Stimulated activated CD8-positive, alpha-beta memory T cell treated with anti-CD3 and anti-CD28 coated beads, Interleukin-7, amount 100 ng/mL, for 48 hours (primary cell): Measurements from ENCODE around the gene CYP11A1.
A peak's percentile ranks its signal among the peaks of the same experiment; 100 is the strongest.

ENCODE experiments used
- DNase-seq, 2 donors: peaks; one replicate each; pipeline ENCODE4 v3.0.0-alpha.2; 2020; ENCODE audit warnings: low read depth in 1 of 2; ENCODE audit errors: extremely low read depth in 1 of 2

CYP11A1 gene

GRCh38 chr15:74328331-74329056 lies 39.0 kb downstream of the CYP11A1 start:
- no peak for DNase-seq

- DNase-seq: no peak
These were observed 39.7 kb downstream of the CYP11A1 start for GRCh38 chr15:74327756-74328155.

GRCh38 chr15:74326746-74327145 lies 40.7 kb downstream of the CYP11A1 start:
- DNase-seq: no peak

- no peak for DNase-seq
These were observed 42.7 kb downstream of the CYP11A1 start for GRCh38 chr15:74324714-74325113.

GRCh38 chr15:74322558-74323180 lies 44.8 kb downstream of the CYP11A1 start:
- DNase-seq: peak; percentile 35 to 39

DNA sequence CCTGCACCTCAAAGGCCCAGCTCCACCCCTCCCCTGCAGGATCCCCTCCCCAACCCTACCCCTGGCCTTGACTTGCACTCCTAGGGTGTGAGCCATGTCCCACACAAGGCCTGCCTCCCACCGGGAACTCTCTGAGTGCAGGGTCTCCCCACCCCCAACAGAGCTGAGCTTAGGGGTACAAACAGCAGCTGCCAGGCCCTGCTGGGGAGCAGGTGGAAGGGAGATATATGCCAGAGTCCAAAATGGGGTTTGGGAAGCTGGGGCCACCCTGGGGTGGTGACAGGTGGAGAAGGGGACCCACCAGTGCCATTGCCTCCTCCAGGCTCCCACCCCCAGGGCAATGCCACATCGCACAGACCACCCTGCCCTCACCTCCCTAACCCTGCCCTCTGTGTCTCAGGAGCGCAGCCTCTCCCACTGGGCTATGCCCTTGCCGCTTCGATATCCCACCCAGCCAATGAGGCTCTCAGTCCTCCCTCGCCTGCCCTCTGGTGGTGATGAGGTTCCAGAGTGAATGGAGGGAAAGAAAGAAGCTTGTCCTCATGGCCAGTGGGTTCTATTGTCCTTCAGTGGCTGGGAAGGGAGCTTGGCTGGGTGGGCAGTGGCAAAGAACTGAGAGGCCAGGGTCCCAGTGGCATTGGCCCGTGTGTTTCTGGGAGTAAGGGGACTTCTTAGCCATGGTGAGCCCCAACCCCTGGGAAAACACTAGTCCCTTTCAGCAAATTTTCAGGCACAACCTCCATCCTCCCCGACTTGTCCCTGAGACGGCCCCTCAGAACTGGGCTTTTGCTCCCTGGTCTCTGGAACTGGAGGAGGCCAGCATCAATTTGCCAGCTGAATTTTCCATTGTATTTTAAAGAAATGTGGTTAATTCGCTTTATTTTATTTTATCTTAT lies 46.8 kb downstream of the CYP11A1 start:
- DNase-seq: no peak

- DNase-seq: no peak
These were observed 47.7 kb downstream of the CYP11A1 start for GRCh38 chr15:74319596-74320351.

DNA sequence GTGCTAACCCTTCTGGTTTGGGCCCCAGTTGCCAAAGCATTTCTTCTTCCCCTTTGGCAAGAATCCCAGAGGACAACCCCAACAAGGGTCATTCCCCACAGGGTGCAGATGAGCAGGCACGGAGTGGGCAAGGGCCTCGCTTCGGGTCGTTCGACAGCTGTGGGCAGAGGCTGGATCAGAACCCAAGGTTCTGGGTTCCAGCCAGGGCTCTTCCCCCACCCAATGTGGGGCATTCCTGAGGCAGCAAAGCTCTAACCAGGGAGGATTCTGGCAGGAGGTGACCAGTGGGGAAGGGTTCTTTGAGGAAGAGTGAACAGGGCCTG lies 48.3 kb downstream of the CYP11A1 start:
- no peak for DNase-seq

DNA sequence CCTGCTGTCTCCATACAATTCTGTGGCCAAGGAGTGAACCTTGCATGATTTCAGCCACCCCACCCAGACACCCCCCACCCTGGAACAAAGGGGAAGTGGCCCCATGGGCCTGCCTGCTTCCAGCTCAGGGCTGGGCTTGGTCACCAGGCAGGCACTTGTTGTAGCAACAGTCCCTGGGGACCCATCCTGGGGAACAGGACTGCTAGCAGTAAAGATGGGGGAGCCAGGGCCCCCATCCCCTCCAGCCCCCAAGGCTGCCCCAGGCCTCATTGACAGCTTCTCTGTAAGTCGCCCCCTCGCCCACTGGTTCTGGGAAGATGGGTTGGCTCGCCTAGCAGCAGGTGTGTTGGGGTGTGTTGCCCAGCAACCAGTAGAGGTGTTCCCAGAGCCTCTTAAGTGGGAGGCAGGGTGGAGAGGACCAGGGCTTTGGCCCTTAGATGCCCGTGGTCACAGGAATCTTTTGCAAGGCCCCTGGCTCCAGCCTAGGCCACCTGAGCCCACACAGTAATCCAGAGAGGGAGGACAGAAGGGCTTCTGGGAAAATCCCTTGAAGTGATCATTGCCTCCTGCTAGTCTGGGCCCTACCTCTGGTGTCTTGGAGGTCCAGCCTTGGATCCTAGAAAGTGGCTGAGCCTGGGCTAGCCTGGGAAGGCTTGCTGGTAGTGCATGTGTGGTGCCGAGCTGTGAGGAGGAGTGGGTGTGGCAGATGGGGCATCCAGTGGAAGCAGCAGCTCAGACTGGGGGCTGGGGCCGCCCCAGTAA lies 48.9 kb downstream of the CYP11A1 start:
- peak in 1 of 2 donors; percentile 6 for DNase-seq

DNA sequence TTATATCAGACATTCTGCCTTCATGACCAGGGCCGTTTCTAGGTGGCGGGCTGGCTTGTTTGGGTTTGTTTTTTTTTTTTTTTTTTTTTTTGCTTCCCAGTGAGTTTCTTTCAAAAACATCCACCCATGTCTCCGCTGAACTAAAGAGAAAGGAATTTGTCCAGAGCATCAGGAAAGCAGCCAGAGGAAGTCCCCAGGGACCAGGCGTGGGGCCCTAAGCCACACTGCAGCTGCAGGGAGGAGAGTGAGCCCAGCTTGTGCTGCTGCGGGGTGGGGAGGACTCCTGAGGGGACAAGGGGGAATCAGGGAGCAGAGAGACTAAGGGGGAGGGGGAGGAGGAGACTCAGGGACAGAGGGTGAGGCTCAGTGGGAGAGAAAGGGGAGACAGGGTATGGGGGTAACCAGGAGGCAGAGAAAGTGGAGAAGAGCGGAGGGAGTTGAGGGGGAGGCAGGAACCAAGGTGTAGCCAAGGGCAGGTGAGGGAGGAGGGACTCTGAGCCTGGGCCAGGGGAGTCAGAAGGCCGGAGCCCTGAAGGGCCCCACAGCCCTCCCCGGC lies 49.5 kb downstream of the CYP11A1 start:
- no peak for DNase-seq

DNA sequence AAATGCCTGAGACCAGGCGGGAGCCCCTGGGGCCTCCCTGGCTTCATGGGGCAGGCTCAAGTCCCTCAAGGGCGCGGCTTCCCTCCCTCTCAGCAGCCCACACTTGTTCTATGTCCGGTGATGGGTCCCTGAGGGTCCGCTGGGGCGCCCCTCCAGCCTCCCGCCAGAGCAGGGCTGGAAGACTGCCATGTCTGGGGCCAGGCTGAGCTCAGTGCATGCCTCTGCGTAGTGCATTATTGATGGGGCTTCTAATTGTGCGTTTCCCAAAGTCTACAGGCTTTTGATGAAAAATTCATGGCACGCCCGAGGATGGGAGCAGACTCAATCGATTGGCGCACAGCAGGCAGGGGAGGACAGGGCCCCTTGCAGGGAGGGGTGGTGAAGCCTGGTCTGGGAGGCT lies 51.3 kb downstream of the CYP11A1 start:
- no peak for DNase-seq

DNA sequence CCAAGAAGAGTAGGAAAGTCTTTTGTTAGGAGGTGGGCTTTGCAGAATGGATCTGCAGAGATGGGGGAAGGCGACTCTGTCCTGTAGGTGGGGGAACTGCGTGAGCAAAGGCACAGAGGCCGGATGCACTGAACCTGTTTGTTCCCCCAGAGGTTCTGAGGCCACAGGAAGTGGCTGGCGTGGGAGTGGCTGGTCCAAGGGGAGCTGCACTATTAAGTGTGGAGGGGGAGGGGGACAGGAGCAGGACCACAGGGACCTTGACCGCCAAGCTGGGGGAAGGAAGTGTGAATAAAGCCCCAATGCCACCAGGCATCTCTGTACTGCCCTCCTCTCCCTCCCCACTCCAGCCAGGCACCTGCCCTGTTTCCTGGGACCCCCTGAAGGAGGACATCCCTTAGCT lies 51.8 kb downstream of the CYP11A1 start:
- peak in 1 of 2 donors; percentile 23 for DNase-seq

DNA sequence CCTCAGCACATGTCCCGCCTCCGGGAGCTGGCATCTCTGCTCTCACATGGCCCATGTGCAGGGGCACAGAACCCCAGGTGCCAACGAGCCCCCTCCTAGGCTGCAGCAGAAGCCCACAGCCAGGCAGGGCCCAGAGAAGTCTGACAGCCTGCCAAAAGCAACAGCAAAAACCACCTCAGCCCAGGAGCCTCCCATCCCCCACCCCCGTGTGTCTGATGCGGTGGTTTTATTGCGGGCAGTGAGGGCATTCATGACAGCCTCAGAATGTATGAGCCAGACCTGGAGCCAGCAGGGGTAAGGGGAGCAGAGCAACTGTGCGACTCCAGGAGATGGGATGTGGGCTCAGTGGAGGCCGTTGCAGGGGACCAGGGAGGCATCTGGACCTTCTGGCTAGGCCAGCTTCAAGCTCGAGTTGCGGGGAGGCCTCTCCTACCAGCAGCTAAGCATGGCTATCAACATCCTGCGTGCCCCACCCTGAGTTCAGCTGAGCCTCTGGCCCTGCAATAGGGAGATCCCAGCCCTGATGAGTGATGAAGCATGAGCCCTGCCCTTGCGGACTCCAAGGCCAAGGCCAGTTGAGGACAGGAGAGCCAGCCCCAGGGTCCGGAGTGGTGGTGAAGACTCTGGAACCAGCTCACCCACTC lies 52.5 kb downstream of the CYP11A1 start:
- DNase-seq: peak in 1 of 2 donors; percentile 29

- no peak for DNase-seq
These were observed 53.6 kb downstream of the CYP11A1 start for GRCh38 chr15:74313889-74314288.

DNA sequence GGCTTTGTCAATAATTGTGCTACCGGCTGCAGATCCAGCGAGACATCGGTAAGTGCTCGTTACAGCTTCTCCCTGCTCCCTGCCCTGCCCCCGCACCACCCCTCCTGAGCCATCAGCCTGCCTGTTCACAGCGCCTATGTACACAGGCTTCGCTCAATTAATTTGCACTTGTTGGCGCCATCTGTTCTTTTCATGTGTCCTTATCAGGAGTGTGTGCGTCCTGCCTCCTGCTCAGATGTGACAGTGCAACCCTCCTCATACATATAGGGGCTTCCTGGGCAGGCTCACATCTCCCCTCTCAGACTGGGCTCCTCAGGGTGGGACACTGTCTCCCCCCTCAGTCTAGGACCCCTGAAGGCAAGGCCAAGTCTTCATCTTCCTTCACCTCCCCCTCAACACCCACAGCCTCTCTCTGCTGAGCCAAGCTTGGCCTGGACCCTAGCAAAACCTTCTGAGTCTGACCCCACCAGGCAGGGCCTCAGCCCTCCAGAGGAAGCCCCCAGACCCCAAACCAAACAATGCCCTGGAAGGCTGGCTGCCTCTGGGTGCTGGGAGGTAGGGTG lies 54.9 kb downstream of the CYP11A1 start:
- DNase-seq: no peak

DNA sequence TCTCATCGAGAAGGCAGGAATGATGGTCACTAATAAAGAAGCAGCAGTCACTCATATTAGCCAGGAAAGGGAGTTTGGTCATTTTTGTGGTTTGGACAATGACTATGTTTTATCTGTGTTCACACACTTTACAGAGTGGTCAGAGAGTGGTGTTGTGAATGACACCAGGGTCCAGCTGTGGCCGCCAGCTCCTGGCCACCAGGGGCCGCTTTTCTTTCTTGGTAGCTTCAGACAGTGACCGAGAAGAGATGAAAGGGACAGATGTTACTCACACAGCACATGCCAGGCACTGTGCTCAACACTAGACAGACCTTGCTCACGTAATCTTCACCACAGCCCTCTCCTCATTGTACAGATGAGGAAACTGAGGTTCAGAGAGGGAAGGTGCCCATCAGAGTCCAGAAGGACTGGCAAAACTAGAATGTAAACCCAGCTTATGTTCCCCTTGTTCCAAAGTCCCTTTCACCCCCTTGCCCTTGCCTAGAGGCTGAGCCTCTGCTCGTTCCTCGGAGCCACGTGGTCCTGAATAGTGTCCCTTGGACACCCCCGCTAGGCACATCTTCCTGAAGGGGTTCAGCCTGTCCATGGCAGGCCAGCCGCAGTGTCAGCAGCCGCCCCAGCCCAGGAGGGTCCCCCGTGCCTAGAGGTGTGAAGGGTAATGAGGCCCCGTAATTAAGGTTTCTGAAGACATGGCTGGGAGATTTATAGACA lies 55.6 kb downstream of the CYP11A1 start:
- no peak for DNase-seq

GRCh38 chr15:74307827-74308811 lies 59.3 kb downstream of the CYP11A1 start:
- DNase-seq: peak in 1 of 2 donors; percentile 14
